Prostate gland (tissue), 2 donors: Measurements from ENCODE around the gene ZSWIM3. TPM values are rescaled to one million over a fixed set of nuclear protein-coding genes. Genes with fewer than 3 reads are reported as not detected.
"Not testable (repeated sequence)": the region's sequence is repeated elsewhere in the genome, so short reads cannot be mapped to it uniquely, and the experiment has no call there.

Source experiments
- DNase-seq: peaks from one replicate; pipeline ENCODE4 v3.0.0-alpha.2; 2019; ENCODE audit warnings: low spot score
- H3K27ac ChIP-seq, 2 donors: fragments of 200-600 bp; sonication (generic); 2 replicates each; pipeline ENCODE4 v1.5.1; 2017 to 2019
- H3K27me3 ChIP-seq: fragments of 200-600 bp; sonication (generic); replicated peaks from 2 replicates; pipeline ENCODE4 v1.5.1; 2019; ENCODE audit not compliant: insufficient read depth
- H3K36me3 ChIP-seq, 2 donors: fragments of 200-600 bp; sonication (generic); 1 replicate in 1 of 2; 2 replicates in 1 of 2; pipeline versions ENCODE4 v1.5.1 to v1.8.1; 2017 to 2019
- H3K4me1 ChIP-seq: fragments of 200-600 bp; sonication (generic); replicated peaks from 2 replicates; pipeline ENCODE4 v1.5.1; 2019
- H3K4me3 ChIP-seq, 2 donors: fragments of 200-600 bp; sonication (generic); 2 replicates each; pipeline ENCODE4 v1.5.1; 2017 to 2019
- H3K9me3 ChIP-seq: fragments of 200-600 bp; sonication (generic); 2 replicates; pipeline ENCODE4 v1.5.1; 2017
- CTCF ChIP-seq, 4 experiments: fragments of 200-600 bp in 2 of 4; fragments of 450-650 bp in 2 of 4; sonication (generic) in 2 of 4; IDR thresholded peaks; 1 replicate in 3 of 4; 2 replicates in 1 of 4; pipeline ENCODE4 v1.5.1; 2016 to 2019; ENCODE audit warnings: antibody characterized with exemption in 4 of 4, mild to moderate bottlenecking in 2 of 4, moderate library complexity in 2 of 4
- POLR2A ChIP-seq: fragments of 450-650 bp; IDR thresholded peaks from one replicate; pipeline ENCODE4 v1.6.1; 2016; ENCODE audit warnings: antibody characterized with exemption, mild to moderate bottlenecking
- POLR2AphosphoS5 ChIP-seq: sonication (generic); formaldehyde crosslinking; IDR thresholded peaks from one replicate; pipeline ENCODE4 v1.6.1; 2017; ENCODE audit warnings: antibody characterized with exemption
- WGBS: methylation state at CpG from one replicate; pipeline ENCODE4 v1.1.5; 2018; 5-methylcytosine and 5-hydroxymethylcytosine counted together
- intact Hi-C: fragments of 100-400 bp; cut with DNase I; formaldehyde crosslinking; loops from one replicate; pipeline ENCODE4 v1.14.2; 2022
- total RNA-seq, 2 donors: library from RNA; depleted of rRNA; stranded (reverse); fragments of >200 nt; gene quantifications; one replicate each; pipeline ENCODE4 v1.1.0, GENCODE V29; 2016

ZSWIM3 gene
- total RNA-seq, 2 donors from 2014 or later = 4.3 to 11.9 TPM

- Histone ChIP-seq H3K27me3 (no peaks in the 10 kb centered on the region), H3K27ac (peak overlapping the region in 1 of 2 donors; percentile 39), H3K9me3 (no peaks in the 10 kb centered on the region), H3K4me3 (no peak overlapping the region), H3K4me1 (no peaks in the 10 kb centered on the region), H3K36me3 (no peaks in the 10 kb centered on the region)
- intact Hi-C loops = no loop called here
- 52% methylated on average over 6 of the region's 6 CpGs for WGBS
- DNase-seq = no peak
- TF ChIP-seq CTCF (IDR thresholded peaks at IDR 0.05) (no peak), POLR2AphosphoS5 (no peak), POLR2A (no peak)
These were observed 30.9 kb upstream of the ZSWIM3 start for GRCh38 chr20:45826381-45827019.

- 83% methylated on average over 8 of the region's 8 CpGs for WGBS
- no peaks in the 10 kb centered on the region for H3K4me1 ChIP-seq
- no peak for TF ChIP-seq POLR2A
- TF ChIP-seq CTCF (IDR thresholded peaks at IDR 0.05) = no peak
These were observed 30.3 kb upstream of the ZSWIM3 start, which contains the start of gene TNNC2 for GRCh38 chr20:45827030-45827652. TSS of gene TNNC2 (minus strand) at chr20:45827312. CDS start at chr20:45827248, 64 bp downstream.

GRCh38 chr20:45827712-45828111, 29.7 kb upstream of the ZSWIM3 start:
- no peak for DNase-seq
- WGBS = 82% methylated on average over 6 of the region's 6 CpGs
- H3K9me3 ChIP-seq = no peaks in the 10 kb centered on the region
- no peaks in the 10 kb centered on the region for H3K36me3 ChIP-seq
- no peaks in the 10 kb centered on the region for H3K4me1 ChIP-seq
- intact Hi-C loops = no loop called here
- no peak overlapping the region for H3K27ac ChIP-seq
- TF ChIP-seq POLR2AphosphoS5 (no peak), CTCF (IDR thresholded peaks at IDR 0.05) (no peak), POLR2A (no peak)
- H3K4me3 ChIP-seq = no peak overlapping the region
- H3K27me3 ChIP-seq = no peaks in the 10 kb centered on the region

More at GRCh38 chr20:45827030-45827652, 30.3 kb upstream of the ZSWIM3 start, which contains the start of gene TNNC2:
- Histone ChIP-seq H3K36me3 (no peaks in the 10 kb centered on the region), H3K4me3 (no peak within 1 kb of the TSS), H3K27me3 (no peaks in the 10 kb centered on the region), H3K27ac (peak within 1 kb of the TSS in 1 of 2 donors; percentile 39), H3K9me3 (no peaks in the 10 kb centered on the region)
- DNase-seq = no peak
- intact Hi-C loops = no loop called here

GRCh38 chr20:45828589-45828988, 28.8 kb upstream of the ZSWIM3 start:
- Histone ChIP-seq H3K4me1 (no peaks in the 10 kb centered on the region), H3K9me3 (no peaks in the 10 kb centered on the region), H3K27ac (no peak overlapping the region), H3K27me3 (no peaks in the 10 kb centered on the region), H3K36me3 (no peaks in the 10 kb centered on the region), H3K4me3 (no peak overlapping the region)
- no peak for TF ChIP-seq POLR2A
- TF ChIP-seq CTCF (IDR thresholded peaks at IDR 0.05) = no peak
- WGBS = 34% methylated on average over 2 of the region's 2 CpGs
- DNase-seq = no peak
- intact Hi-C loops = no loop called here

- H3K36me3 ChIP-seq, DNase-seq, H3K27me3 ChIP-seq, H3K9me3 ChIP-seq, H3K27ac ChIP-seq, H3K4me3 ChIP-seq, H3K4me1 ChIP-seq: not testable (repeated sequence)
- 91% methylated on average over 4 of the region's 4 CpGs for WGBS
- intact Hi-C loops = loop anchor here (5.0 kb wide), 1 partner anchor 108 kb away; no protein-coding TSS in a partner anchor
These were observed 27.7 kb upstream of the ZSWIM3 start for GRCh38 chr20:45829673-45830106.
